HCT116 (cell line): ENCODE data around the gene TEX101. TPM values are rescaled to one million over a fixed set of nuclear protein-coding genes. Genes with fewer than 3 reads are reported as not detected.
A peak's percentile ranks its signal among the peaks of the same experiment; 100 is the strongest.

Source experiments
- ATAC-seq: fragments of 200-7000 bp; cut with Tn5 transposase; 2 replicates; pipeline ENCODE4 v1.9.1; 2020; ENCODE audit warnings: mild to moderate bottlenecking, moderate library complexity
- BruUV-seq: library from RNA; stranded (reverse); fragments of 400-500 nt; replicated peaks from 2 replicates; lab custom pipeline; 2021; lab: Mats Ljungman, UMichigan
- CTCF ChIA-PET: fragments of 300-600 bp; sonication (Branson Sonifier 250); formaldehyde crosslinking; loops from one replicate; lab custom pipeline; 2021; ENCODE audit warnings: antibody characterized with exemption; lab: Charles Lee
- POLR2A ChIA-PET: fragments of 300-600, 350-600 bp; sonication (Branson Sonifier 250); formaldehyde crosslinking; loops from one replicate; lab custom pipeline; 2021; ENCODE audit warnings: antibody characterized with exemption; lab: Charles Lee
- RAD21 ChIA-PET, 2 experiments: fragments of 300-600 bp; sonication (Branson Sonifier 250); formaldehyde crosslinking; loops; one replicate each; lab custom pipeline; 2023; ENCODE audit warnings: low total read pairs in 2 of 2; ENCODE audit not compliant: uncharacterized antibody in 2 of 2, unreplicated experiment in 2 of 2, low non-redundant PET in 1 of 2; lab: Charles Lee
- DNase-seq: peaks from one replicate; pipeline ENCODE4 v3.0.0-alpha.2; 2010; ENCODE audit warnings: low read depth, low spot score
- H2AFZ ChIP-seq: fragments of 200-600 bp; shearing (Covaris generic), sonication (generic); 2 replicates; pipeline ENCODE4 v1.6.1; 2017; ENCODE audit warnings: low read depth, mixed run types, mixed read lengths, antibody characterized with exemption, low read length; ENCODE audit not compliant: poor library complexity, severe bottlenecking
- H3K27ac ChIP-seq: 2 replicates; pipeline ENCODE4 v1.5.1; 2012; ENCODE audit warnings: low read depth, low read length
- H3K27me3 ChIP-seq: fragments of 200-600 bp; sonication (generic); 2 replicates; pipeline ENCODE4 v1.6.1; 2016; ENCODE audit warnings: mixed run types, low read length, mixed read lengths; ENCODE audit not compliant: insufficient read depth
- H3K36me3 ChIP-seq, 2 experiments: fragments of 200-500 bp in 1 of 2; fragments of 200-600 bp in 1 of 2; sonication (Bioruptor generic) in 1 of 2; sonication (generic) in 1 of 2; 2 replicates each; pipeline versions ENCODE4 v1.5.1 to v1.6.1; 2014 to 2016; ENCODE audit warnings: low read length in 2 of 2, inconsistent platforms in 1 of 2, mixed read lengths in 1 of 2, mixed run types in 1 of 2; ENCODE audit not compliant: insufficient read depth in 2 of 2, control insufficient read depth in 1 of 2
- H3K4me1 ChIP-seq, 2 experiments: fragments of 200-600 bp in 1 of 2; sonication (generic) in 1 of 2; 2 replicates each; pipeline versions ENCODE4 v1.5.1 to v1.6.1; 2012 to 2017; ENCODE audit warnings: low read length in 2 of 2, inconsistent platforms in 1 of 2, mild to moderate bottlenecking in 1 of 2, mixed read lengths in 1 of 2, mixed run types in 1 of 2, moderate library complexity in 1 of 2; ENCODE audit not compliant: insufficient read depth in 2 of 2, control insufficient read depth in 1 of 2
- H3K4me2 ChIP-seq: fragments of 200-600 bp; sonication (generic); 2 replicates; pipeline ENCODE4 v1.6.1; 2017; ENCODE audit warnings: mixed run types, low read length, mixed read lengths
- H3K4me3 ChIP-seq, 2 experiments: fragments of 200-600 bp in 1 of 2; sonication (generic) in 1 of 2; replicated peaks in 1 of 2; 2 replicates each; pipeline ENCODE4 v1.5.1; 2011 to 2016; ENCODE audit warnings: low read length in 2 of 2, control low read depth in 1 of 2, low read depth in 1 of 2, mild to moderate bottlenecking in 1 of 2, mixed read lengths in 1 of 2, mixed run types in 1 of 2
- H3K79me2 ChIP-seq: fragments of 200-600 bp; sonication (generic); 2 replicates; pipeline ENCODE4 v1.6.1; 2017; ENCODE audit warnings: mild to moderate bottlenecking, mixed run types, low read length, moderate library complexity, mixed read lengths; ENCODE audit not compliant: insufficient read depth
- H3K9ac ChIP-seq: fragments of 200-600 bp; sonication (generic); 2 replicates; pipeline ENCODE4 v1.6.1; 2016; ENCODE audit warnings: low read length, mixed read lengths
- H3K9me2 ChIP-seq: fragments of 200-600 bp; sonication (generic), shearing (Covaris generic); 2 replicates; pipeline ENCODE4 v1.6.1; 2017; ENCODE audit warnings: mixed run types, mild to moderate bottlenecking, moderate library complexity; ENCODE audit not compliant: insufficient read depth
- H3K9me3 ChIP-seq, 2 experiments: fragments of 200-500 bp in 1 of 2; fragments of 200-600 bp in 1 of 2; sonication (Bioruptor generic) in 1 of 2; sonication (generic) in 1 of 2; 2 replicates each; pipeline ENCODE4 v1.6.1; 2014 to 2017; ENCODE audit warnings: low read length in 2 of 2, mixed read lengths in 2 of 2, inconsistent platforms in 1 of 2, low read depth in 1 of 2, mild to moderate bottlenecking in 1 of 2, mixed run types in 1 of 2, moderate library complexity in 1 of 2; ENCODE audit not compliant: control insufficient read depth in 1 of 2, insufficient read depth in 1 of 2
- H4K20me1 ChIP-seq: fragments of 200-600 bp; sonication (generic), shearing (Covaris generic); 2 replicates; pipeline ENCODE4 v1.6.1; 2017; ENCODE audit warnings: mixed run types, mild to moderate bottlenecking, moderate library complexity; ENCODE audit not compliant: insufficient read depth
- ATF3 ChIP-seq: IDR thresholded peaks from 2 replicates; pipeline ENCODE4 v1.6.1; 2012
- CBX3 ChIP-seq: IDR thresholded peaks from 2 replicates; pipeline ENCODE4 v1.6.1; 2012; ENCODE audit warnings: low read depth
- CTCF ChIP-seq, 3 experiments: fragments of 200-600 bp in 1 of 3; sonication (generic) in 1 of 3; IDR thresholded peaks in 2 of 3; conservative IDR thresholded peaks in 1 of 3; 2 replicates each; pipeline ENCODE4 v1.5.1; 2012 to 2017; ENCODE audit warnings: low read depth in 2 of 3, low read length in 2 of 3, antibody characterized with exemption in 1 of 3, borderline replicate concordance in 1 of 3, control low read depth in 1 of 3, mild to moderate bottlenecking in 1 of 3, mixed read lengths in 1 of 3, mixed run types in 1 of 3, moderate library complexity in 1 of 3; ENCODE audit not compliant: insufficient read depth in 1 of 3
- EGR1 ChIP-seq: IDR thresholded peaks from 2 replicates; pipeline ENCODE4 v1.6.1; 2012; ENCODE audit warnings: low read depth
- EZH2 ChIP-seq: fragments of 200-600 bp; sonication (generic); IDR thresholded peaks from 2 replicates; pipeline ENCODE4 v1.6.1; 2017; ENCODE audit warnings: antibody characterized with exemption, mixed run types
- EZH2phosphoT487 ChIP-seq: fragments of 200-600 bp; IDR thresholded peaks from 2 replicates; pipeline ENCODE4 v1.6.1; 2018; ENCODE audit warnings: antibody characterized with exemption, borderline replicate concordance
- FOSL1 ChIP-seq: IDR thresholded peaks from 2 replicates; pipeline ENCODE4 v1.6.1; 2012; ENCODE audit warnings: low read depth
- JUND ChIP-seq: IDR thresholded peaks from 2 replicates; pipeline ENCODE4 v1.6.1; 2012
- POLR2AphosphoS5 ChIP-seq: IDR thresholded peaks from 2 replicates; pipeline ENCODE4 v1.6.1; 2011; ENCODE audit warnings: mild to moderate bottlenecking, low read depth, low read length, moderate library complexity
- RAD21 ChIP-seq: IDR thresholded peaks from 2 replicates; pipeline ENCODE4 v1.6.1; 2012; ENCODE audit warnings: low read depth, mild to moderate bottlenecking
- SP1 ChIP-seq: IDR thresholded peaks from 2 replicates; pipeline ENCODE4 v1.6.1; 2012; ENCODE audit warnings: low read depth
- SRF ChIP-seq: IDR thresholded peaks from 2 replicates; pipeline ENCODE4 v1.6.1; 2012; ENCODE audit warnings: low read depth
- TCF7L2 ChIP-seq: IDR thresholded peaks from 2 replicates; pipeline ENCODE4 v1.7.0; 2011; ENCODE audit warnings: borderline replicate concordance, inconsistent platforms; ENCODE audit not compliant: insufficient read depth, insufficient read length; ENCODE audit errors: extremely low read depth
- ZBTB33 ChIP-seq: IDR thresholded peaks from 2 replicates; pipeline ENCODE4 v1.6.1; 2011; ENCODE audit warnings: mild to moderate bottlenecking, low read length, moderate library complexity; ENCODE audit not compliant: insufficient replicate concordance; ENCODE audit errors: extremely low read depth
- ZNF274 ChIP-seq: fragments of 200-500 bp; sonication (Bioruptor generic); IDR thresholded peaks from 2 replicates; pipeline ENCODE4 v1.6.1; 2014; ENCODE audit warnings: mild to moderate bottlenecking, low read depth, low read length, inconsistent platforms
- intact Hi-C: fragments of 100-400 bp; cut with micrococcal nuclease; formaldehyde crosslinking; loops from 2 replicates; pipeline ENCODE4 v1.10.0; 2022
- total RNA-seq: library from RNA; stranded (reverse); gene quantifications from one replicate; pipeline ENCODE4 v1.2.1, GENCODE V29; 2021; ENCODE audit not compliant: unreplicated experiment

Gene TEX101
- total RNA-seq, 1 experiment from 2014 or later, result not detected

- Histone ChIP-seq H3K27me3 (no peaks in the 10 kb centered on the region), H3K27ac (no peak overlapping the region), H3K4me1 (peaks cover 0 to 3% of the 10 kb centered on the region in 2 experiments; a peak in 1 of 4 replicates), H3K9me3 (peaks cover 0 to 5% of the 10 kb centered on the region in 2 experiments; a peak in 1 of 4 replicates), H3K4me2 (no peak overlapping the region), H3K9me2 (no peaks in the 10 kb centered on the region), H3K36me3 (no peaks in the 10 kb centered on the region), H3K79me2 (no peaks in the 10 kb centered on the region), H2AFZ (peak overlapping the region; percentile 85), H4K20me1 (no peaks in the 10 kb centered on the region), H3K4me3 (no peak overlapping the region), H3K9ac (no peak overlapping the region)
- POLR2A ChIA-PET, result interaction anchor here (0.8 to 1.0 kb wide), 2 partner anchors 16 to 72 kb away, joined by 3 to 9 read pairs; no protein-coding TSS in a partner anchor
- intact Hi-C loops, result loop anchor here (1.0 kb wide), 1 partner anchor 72 kb away; no protein-coding TSS in a partner anchor
- CTCF ChIA-PET, result interaction anchor here (0.6 to 5.2 kb wide), 25 partner anchors 7 to 362 kb away, joined by 3 to 225 read pairs (median 7); partner anchors contain the start of genes IRGQ, LYPD3, PHLDB3 and ZNF575
- TF ChIP-seq ATF3 (no peak), CBX3 (no peak), TCF7L2 (no peak), FOSL1 (no peak), SRF (no peak), POLR2AphosphoS5 (no peak), ZNF274 (no peak), RAD21 (no peak), JUND (no peak), SP1 (no peak), CTCF (IDR thresholded peaks at IDR 0.05 in 2 of 3, conservative IDR thresholded peaks at IDR 0.05 in 1 of 3; ENCODE audit: borderline replicate concordance in 1 of 3, insufficient read depth in 1 of 3, low read depth in 2 of 3, low read length in 2 of 3) (no peak), EZH2phosphoT487 (no peak), EZH2 (no peak), EGR1 (no peak), ZBTB33 (no peak)
- BruUV-seq, result no TSS peak
- ATAC-seq (0 out of 2 replicates have a peak, but pooled peaks have one; percentile 14), DNase-seq (no peak)
- RAD21 ChIA-PET, result interaction anchor here (0.7 to 2.6 kb wide), 7 partner anchors 56 to 77 kb away, joined by 3 to 32 read pairs (median 4); partner anchors contain the start of gene PHLDB3 (in 1 of the 2)
These were observed 33.0 kb downstream of the TEX101 start for GRCh38 chr19:43447655-43448054.
